Activated B cell treated with CpG ODN at 0.5 μM for 24 hours (primary cell): ENCODE results near the gene SLBP. TPM values are rescaled to one million over a fixed set of nuclear protein-coding genes. Genes with fewer than 3 reads are reported as not detected.

Experiments used
- ATAC-seq: fragments of 200-7000 bp; cut with Tn5 transposase; one replicate; pipeline ENCODE4 v1.10.0; 2021; ENCODE audit warnings: low read depth, mild to moderate bottlenecking, moderate library complexity
- CTCF ChIA-PET: fragments of 350-600 bp; sonication (Branson Sonifier 250); formaldehyde crosslinking; loops from one replicate; lab custom pipeline; 2021; ENCODE audit warnings: antibody characterized with exemption; lab: Charles Lee
- POLR2A ChIA-PET: fragments of 350-600 bp; sonication (Branson Sonifier 250); formaldehyde crosslinking; loops from one replicate; lab custom pipeline; 2021; ENCODE audit warnings: antibody characterized with exemption; lab: Charles Lee
- DNase-seq: peaks from one replicate; pipeline ENCODE4 v3.0.0; 2022
- H3K27ac Mint-ChIP-seq: one replicate; pipeline ENCODE4 v1.8.0; 2020; ENCODE audit warnings: mixed read lengths
- H3K27me3 Mint-ChIP-seq: one replicate; pipeline ENCODE4 v1.8.0; 2021; ENCODE audit warnings: mixed read lengths
- H3K36me3 Mint-ChIP-seq: one replicate; pipeline ENCODE4 v1.8.0; 2021; ENCODE audit warnings: low read depth, mixed read lengths
- H3K4me1 Mint-ChIP-seq: one replicate; pipeline ENCODE4 v1.8.0; 2021; ENCODE audit warnings: mixed read lengths
- H3K4me3 Mint-ChIP-seq: one replicate; pipeline ENCODE4 v1.8.0; 2020; ENCODE audit warnings: mild to moderate bottlenecking, mixed read lengths
- H3K9me3 Mint-ChIP-seq: one replicate; pipeline ENCODE4 v1.8.0; 2020; ENCODE audit warnings: mixed read lengths
- CTCF ChIP-seq: fragments of 200-600 bp; IDR thresholded peaks from one replicate; pipeline ENCODE4 v1.8.0; 2022; ENCODE audit warnings: antibody characterized with exemption, mild to moderate bottlenecking
- intact Hi-C: fragments of 100-400 bp; cut with micrococcal nuclease; formaldehyde crosslinking; loops from one replicate; pipeline ENCODE4 v1.15.1; 2024
- total RNA-seq: library from RNA; stranded (reverse); gene quantifications from 2 replicates; pipeline ENCODE4 v1.2.3, GENCODE V29; 2022

The SLBP gene
- total RNA-seq, 1 donor from 2014 or later, result 34.0 TPM

GRCh38 chr4:1744552-1744951, 32.4 kb upstream of the SLBP start:
- POLR2A ChIA-PET, result no interaction called here
- no peak overlapping the region for H3K4me3 Mint-ChIP-seq
- H3K4me1 Mint-ChIP-seq, result no peaks in the 10 kb centered on the region
- H3K36me3 Mint-ChIP-seq, result peaks cover 32% of the 10 kb centered on the region
- H3K9me3 Mint-ChIP-seq, result no peaks in the 10 kb centered on the region
- no peak overlapping the region for H3K27ac Mint-ChIP-seq
- H3K27me3 Mint-ChIP-seq, result no peaks in the 10 kb centered on the region
- DNase-seq (no peak), ATAC-seq (no peak)
- no peak for TF ChIP-seq CTCF
- intact Hi-C loops, result no loop called here
- CTCF ChIA-PET, result interaction anchor here (0.9 to 5.3 kb wide), 5 partner anchors 14 to 166 kb away, joined by 3 to 87 read pairs (median 4); no protein-coding TSS in a partner anchor

GRCh38 chr4:1743975-1744374, 31.9 kb upstream of the SLBP start:
- H3K27me3 Mint-ChIP-seq, result no peaks in the 10 kb centered on the region
- H3K27ac Mint-ChIP-seq, result no peak overlapping the region
- intact Hi-C loops, result no loop called here
- CTCF ChIA-PET, result interaction anchor here (1.2 to 5.3 kb wide), 3 partner anchors 66 to 167 kb away, joined by 3 to 87 read pairs (median 4); no protein-coding TSS in a partner anchor
- no peak for ATAC-seq
- no peaks in the 10 kb centered on the region for H3K9me3 Mint-ChIP-seq
- TF ChIP-seq CTCF, result no peak
- no peak for DNase-seq
- H3K4me1 Mint-ChIP-seq, result no peaks in the 10 kb centered on the region
- peaks cover 34% of the 10 kb centered on the region for H3K36me3 Mint-ChIP-seq
- no peak overlapping the region for H3K4me3 Mint-ChIP-seq
- POLR2A ChIA-PET, result no interaction called here

GRCh38 chr4:1743551-1743950, 31.4 kb upstream of the SLBP start:
- Mint-ChIP-seq H3K36me3 (peaks cover 38% of the 10 kb centered on the region), H3K27me3 (no peaks in the 10 kb centered on the region), H3K4me3 (no peak overlapping the region), H3K27ac (no peak overlapping the region), H3K4me1 (no peaks in the 10 kb centered on the region), H3K9me3 (peaks cover 3% of the 10 kb centered on the region)
- ChIA-PET POLR2A (no interaction called here), CTCF (interaction anchor here (1.2 kb wide), 1 partner anchor 66 kb away, joined by 4 read pairs; no protein-coding TSS in a partner anchor)
- no peak for TF ChIP-seq CTCF
- ATAC-seq (no peak), DNase-seq (no peak)
- intact Hi-C loops, result no loop called here

- POLR2A ChIA-PET, result no interaction called here
Measured at GRCh38 chr4:1741208-1741607, 29.1 kb upstream of the SLBP start.

GRCh38 chr4:1740021-1740545, 28.0 kb upstream of the SLBP start:
- Mint-ChIP-seq H3K4me3 (no peak overlapping the region), H3K36me3 (peaks cover 68% of the 10 kb centered on the region), H3K27me3 (no peaks in the 10 kb centered on the region), H3K27ac (no peak overlapping the region), H3K4me1 (no peaks in the 10 kb centered on the region), H3K9me3 (peaks cover 7% of the 10 kb centered on the region)
- DNase-seq (no peak), ATAC-seq (no peak)
- ChIA-PET POLR2A (no interaction called here), CTCF (interaction anchor here (0.5 kb wide), 1 partner anchor 13 kb away, joined by 3 read pairs; no protein-coding TSS in a partner anchor)
- no peak for TF ChIP-seq CTCF
- intact Hi-C loops, result no loop called here

More at GRCh38 chr4:1741208-1741607, 29.1 kb upstream of the SLBP start:
- H3K36me3 Mint-ChIP-seq, result peaks cover 61% of the 10 kb centered on the region
- CTCF ChIA-PET, result no interaction called here
- H3K27ac Mint-ChIP-seq, result no peak overlapping the region
- no peaks in the 10 kb centered on the region for H3K27me3 Mint-ChIP-seq
- TF ChIP-seq CTCF, result no peak
- ATAC-seq (no peak), DNase-seq (no peak)
- H3K9me3 Mint-ChIP-seq, result peaks cover 7% of the 10 kb centered on the region
- H3K4me1 Mint-ChIP-seq, result no peaks in the 10 kb centered on the region
- no peak overlapping the region for H3K4me3 Mint-ChIP-seq
- intact Hi-C loops, result no loop called here
